ENCODE measurements around the gene CCDC102B. TPM values are rescaled to one million over a fixed set of nuclear protein-coding genes. Genes with fewer than 3 reads are reported as not detected.

The CCDC102B gene
- total RNA-seq, 2 donors from 2014 or later, result 0.89 to 1.8 TPM

- Mint-ChIP-seq H3K36me3 (ENCODE audit: low read depth) (no peaks in the 10 kb centered on the region), H3K27me3 (no peaks in the 10 kb centered on the region), H3K27ac (no peak overlapping the region), H3K9me3 (no peaks in the 10 kb centered on the region), H3K4me3 (no peak overlapping the region), H3K4me1 (no peaks in the 10 kb centered on the region)
- no peak for ATAC-seq (replicated peaks)
Observed at GRCh38 chr18:69082499-69082898, 284.6 kb downstream of the CCDC102B start.

GRCh38 chr18:69085951-69086350, 288.1 kb downstream of the CCDC102B start:
- no peak overlapping the region for H3K4me3 Mint-ChIP-seq

GRCh38 chr18:69088973-69089372, 291.1 kb downstream of the CCDC102B start:
- no peak overlapping the region for H3K27ac Mint-ChIP-seq
- H3K36me3 Mint-ChIP-seq (ENCODE audit: low read depth), result no peaks in the 10 kb centered on the region
- H3K9me3 Mint-ChIP-seq, result no peaks in the 10 kb centered on the region
- no peaks in the 10 kb centered on the region for H3K27me3 Mint-ChIP-seq
- H3K4me1 Mint-ChIP-seq, result no peaks in the 10 kb centered on the region
- no peak for ATAC-seq (replicated peaks)
- H3K4me3 Mint-ChIP-seq, result no peak overlapping the region

More at GRCh38 chr18:69085951-69086350, 288.1 kb downstream of the CCDC102B start:
- Mint-ChIP-seq H3K4me1 (no peaks in the 10 kb centered on the region), H3K9me3 (no peaks in the 10 kb centered on the region), H3K27ac (no peak overlapping the region), H3K36me3 (ENCODE audit: low read depth) (no peaks in the 10 kb centered on the region), H3K27me3 (no peaks in the 10 kb centered on the region)
- ATAC-seq (replicated peaks), result no peak

- no peak for ATAC-seq (replicated peaks)
- Mint-ChIP-seq H3K36me3 (ENCODE audit: low read depth) (no peaks in the 10 kb centered on the region), H3K27me3 (no peaks in the 10 kb centered on the region), H3K4me1 (no peaks in the 10 kb centered on the region), H3K9me3 (no peaks in the 10 kb centered on the region), H3K27ac (no peak overlapping the region), H3K4me3 (no peak overlapping the region)
Observed at GRCh38 chr18:69097349-69097748, 299.5 kb downstream of the CCDC102B start.

- Mint-ChIP-seq H3K27ac (no peak overlapping the region), H3K4me1 (no peaks in the 10 kb centered on the region), H3K36me3 (ENCODE audit: low read depth) (no peaks in the 10 kb centered on the region), H3K9me3 (no peaks in the 10 kb centered on the region), H3K4me3 (no peak overlapping the region), H3K27me3 (no peaks in the 10 kb centered on the region)
- ATAC-seq (replicated peaks), result no peak
Observed at GRCh38 chr18:69102959-69103358, 305.1 kb downstream of the CCDC102B start.

Other genes starting within 250 kb of the CCDC102B start
- 10 to 100 TPM; 43.3 to 56.4 TPM for gene TMX3, start 83.0 kb upstream of the CCDC102B start, total RNA-seq

Data from activated T-helper 17 cell treated with anti-CD3 and anti-CD28 coated beads, Interleukin-2, amount 50 U/mL, for 72 hours (primary cell).